TTC549 (cell line): ENCODE data around the gene DDAH2.

ENCODE experiments used
- FAIRE-seq: peaks from 2 replicates; lab custom pipeline; 2012; peaks lifted over from hg19 to GRCh38; lab: Jason Lieb, UNC

The DDAH2 gene

DNA sequence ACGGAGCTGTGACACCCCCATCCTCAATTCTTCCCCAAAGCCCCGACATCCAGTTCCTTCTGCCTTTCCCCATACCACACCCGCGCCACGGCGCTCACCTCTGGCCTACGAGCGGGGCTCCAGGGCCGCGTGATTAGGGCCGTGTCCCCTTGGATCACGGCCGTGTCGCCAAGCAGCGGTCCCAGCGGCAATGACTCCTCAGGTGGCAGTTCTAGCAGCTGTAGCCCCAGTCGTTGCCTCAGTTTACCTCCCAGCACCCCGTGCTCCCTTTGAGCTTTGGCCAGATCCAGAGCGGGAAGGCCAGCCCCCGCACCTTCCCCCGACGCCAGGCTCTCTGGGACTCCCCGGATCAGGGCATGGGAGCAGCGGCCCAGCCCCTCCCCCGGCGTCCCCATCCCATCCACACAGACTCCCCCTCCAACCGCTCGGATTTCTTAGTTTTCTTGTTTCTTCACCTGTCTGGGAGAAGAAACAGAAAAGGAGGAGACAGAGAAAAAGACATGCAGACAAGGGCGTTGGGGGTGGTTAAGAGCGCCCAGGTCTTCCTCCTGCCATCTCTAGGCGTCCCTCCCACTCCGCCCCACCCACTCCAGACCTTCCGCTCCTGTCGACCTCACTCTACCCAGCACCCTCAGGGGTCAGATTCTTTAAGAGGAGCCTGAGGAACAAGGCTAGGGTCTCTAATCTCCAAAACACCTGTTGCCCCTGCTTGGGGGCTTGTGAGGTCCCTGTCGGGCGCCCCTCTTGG, at the start of gene DDAH2:
TSS of gene DDAH2 (minus strand) at position 533 of the 748 bp plus-strand sequence. CDS start at position 395, 138 bp downstream.
- FAIRE-seq = no peak

DNA sequence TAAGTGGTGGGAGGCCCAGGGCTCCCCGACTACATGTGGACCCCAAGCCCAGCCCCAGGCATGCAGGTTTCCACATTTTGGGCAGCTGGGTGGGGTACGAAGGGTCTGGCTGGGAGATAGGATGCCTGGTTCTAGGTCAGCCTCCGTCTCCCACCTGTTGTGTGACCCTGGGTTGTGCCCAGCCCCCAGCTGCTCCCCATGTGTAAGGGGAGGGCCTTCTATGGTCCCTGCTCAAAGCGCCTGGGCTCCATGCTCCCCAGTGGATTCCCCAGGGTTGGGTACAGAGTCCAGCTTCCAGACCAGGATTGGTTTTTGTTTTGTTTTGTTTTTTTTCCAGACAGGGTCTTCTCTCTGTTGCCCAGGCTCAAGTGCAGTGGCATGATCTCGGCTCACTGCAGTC, 49.1 kb upstream of the DDAH2 start:
- FAIRE-seq = no peak

GRCh38 chr6:31777667-31778050, 48.6 kb upstream of the DDAH2 start:
- no peak for FAIRE-seq

GRCh38 chr6:31776989-31777666, 48.0 kb upstream of the DDAH2 start, which contains the start of gene VWA7:
Gene VWA7 (minus strand): TSS chr6:31777328. CDS start chr6:31776779, 549 bp downstream.
- no peak for FAIRE-seq

DNA sequence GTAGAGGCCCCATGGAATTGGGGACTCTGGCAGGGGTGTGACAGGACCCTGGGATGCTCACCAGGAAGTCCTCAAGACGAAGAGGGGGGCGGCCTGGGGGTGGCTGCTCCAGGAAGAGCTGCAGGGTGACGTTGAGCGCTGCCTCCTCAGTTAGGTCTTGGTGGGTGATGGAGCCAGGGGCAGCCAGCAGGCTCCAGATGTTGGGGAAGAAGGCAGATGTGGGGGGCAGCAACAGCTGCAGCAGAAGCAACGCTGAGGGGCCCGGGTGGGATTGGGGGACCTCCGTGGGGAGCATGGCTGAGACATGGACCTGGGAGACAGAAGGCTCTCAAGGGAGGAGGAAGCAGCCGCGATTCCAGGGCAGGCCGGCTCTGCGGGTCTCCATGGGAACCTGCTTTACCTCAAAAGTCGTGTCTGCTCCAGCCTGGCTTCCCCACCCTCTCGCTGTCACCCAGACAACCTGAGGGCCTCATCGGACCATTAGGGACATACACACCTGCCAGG, 47.4 kb upstream of the DDAH2 start:
- FAIRE-seq = no peak

- FAIRE-seq = no peak
Measured at GRCh38 chr6:31775633-31776484, 46.8 kb upstream of the DDAH2 start.

GRCh38 chr6:31775184-31775583, 46.1 kb upstream of the DDAH2 start:
- no peak for FAIRE-seq

DNA sequence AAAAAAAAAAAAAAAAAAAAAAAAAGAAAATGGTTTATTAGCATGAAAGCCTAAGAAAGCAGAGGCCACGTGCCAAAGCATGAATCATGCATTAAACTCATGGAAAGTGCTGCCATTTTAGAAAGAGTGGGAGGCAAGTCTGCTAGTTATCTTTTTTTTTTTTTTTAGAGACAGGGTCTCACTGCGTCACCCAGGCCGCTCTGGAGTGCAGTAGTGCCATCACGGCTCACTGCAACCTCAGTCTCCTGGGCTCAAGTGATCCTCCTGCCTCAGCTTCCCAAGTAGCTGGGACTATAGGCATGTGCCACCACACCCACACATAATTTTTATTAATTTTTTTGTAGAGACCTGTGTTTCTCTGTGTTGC, 42.9 kb upstream of the DDAH2 start:
- FAIRE-seq = no peak

- FAIRE-seq = no peak
Measured at GRCh38 chr6:31770860-31771259, 41.8 kb upstream of the DDAH2 start.

GRCh38 chr6:31769684-31770371, 40.7 kb upstream of the DDAH2 start:
- FAIRE-seq = no peak

DNA sequence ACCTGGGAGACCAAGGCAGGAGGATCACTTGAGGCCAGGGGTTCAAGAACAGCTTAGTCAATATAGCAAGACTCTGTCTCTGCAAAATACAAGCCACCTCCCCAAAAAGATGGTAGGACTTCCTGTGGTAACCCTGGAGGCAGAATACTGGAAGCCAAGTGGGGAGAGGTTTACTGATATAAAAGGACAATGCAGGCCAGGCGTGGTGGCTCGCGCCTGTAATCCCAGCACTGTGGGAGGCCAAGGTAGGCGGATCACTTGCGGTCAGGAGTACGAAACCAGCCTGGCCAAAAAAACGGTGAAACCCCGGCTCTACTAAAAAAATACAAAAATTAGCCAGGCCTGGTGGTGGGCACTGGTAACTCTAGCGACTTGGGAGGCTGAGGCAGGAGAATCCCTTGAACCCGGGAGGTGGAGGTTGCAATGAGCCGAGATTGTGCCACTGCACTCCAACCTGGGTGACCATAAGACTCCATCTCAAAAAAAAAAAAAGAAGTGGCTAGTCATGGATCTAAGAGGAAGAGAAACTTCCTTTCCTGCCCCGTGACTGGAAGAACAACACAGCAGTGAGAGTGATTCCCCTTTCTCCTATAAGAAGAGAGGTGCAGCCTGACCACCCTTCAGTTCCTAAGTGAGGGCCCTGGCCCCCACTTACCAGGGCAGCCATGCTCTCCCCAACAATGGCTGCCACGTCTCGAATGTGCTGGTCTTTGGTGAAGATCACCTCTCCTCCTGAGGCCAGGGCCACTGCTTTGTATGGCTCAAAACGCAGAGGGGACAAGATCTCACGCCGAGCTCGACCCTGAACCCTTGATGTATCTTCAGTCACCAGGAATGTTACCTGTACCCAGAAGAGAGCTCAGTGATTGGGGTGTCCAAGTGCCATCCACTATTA, 39.5 kb upstream of the DDAH2 start:
- FAIRE-seq = no peak

GRCh38 chr6:31767096-31767645, 38.1 kb upstream of the DDAH2 start:
- no peak for FAIRE-seq

DNA sequence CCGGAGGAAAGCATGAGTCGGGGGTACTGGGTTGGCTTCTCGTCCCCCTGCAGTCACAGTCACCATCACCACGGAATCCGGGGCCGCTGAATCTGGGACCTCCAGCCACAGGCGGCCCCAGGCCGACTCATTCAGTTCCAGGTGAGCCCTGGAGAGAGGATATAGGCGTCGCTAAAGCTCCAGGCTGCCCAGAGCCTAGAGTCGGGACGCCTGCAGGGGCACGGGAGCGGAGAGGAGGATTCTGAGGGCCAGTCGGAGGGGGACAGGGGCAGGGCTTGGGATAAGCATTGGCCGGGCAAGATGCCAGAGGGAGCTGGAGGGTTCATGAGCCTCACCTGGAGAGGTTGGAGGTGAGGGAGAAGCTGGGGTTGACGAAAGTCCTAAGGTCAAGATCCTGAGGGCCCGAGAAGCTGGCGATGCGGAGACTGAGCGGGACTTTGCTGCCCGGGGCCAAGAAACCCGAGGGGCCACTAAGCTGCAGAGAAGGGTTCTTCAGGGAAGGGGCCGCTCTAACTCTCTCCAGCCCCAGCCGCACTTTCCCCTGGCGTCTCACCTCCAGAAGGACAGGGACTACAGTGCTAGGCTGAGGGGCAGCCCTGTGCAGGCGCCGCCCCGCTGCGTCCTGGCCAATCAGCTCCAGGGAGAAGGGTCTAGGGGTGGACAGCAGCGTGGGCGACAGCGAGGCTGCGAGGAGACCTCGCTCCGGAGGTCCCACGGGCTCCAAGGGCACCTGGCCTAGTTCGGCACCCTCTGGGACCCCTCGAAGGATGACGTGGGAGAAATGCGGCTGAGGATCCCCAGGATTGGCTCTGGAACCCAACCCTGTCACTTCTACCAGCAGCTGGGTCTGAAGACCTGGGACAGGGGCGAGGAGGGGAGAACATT, 37.1 kb upstream of the DDAH2 start:
- FAIRE-seq = no peak

DNA sequence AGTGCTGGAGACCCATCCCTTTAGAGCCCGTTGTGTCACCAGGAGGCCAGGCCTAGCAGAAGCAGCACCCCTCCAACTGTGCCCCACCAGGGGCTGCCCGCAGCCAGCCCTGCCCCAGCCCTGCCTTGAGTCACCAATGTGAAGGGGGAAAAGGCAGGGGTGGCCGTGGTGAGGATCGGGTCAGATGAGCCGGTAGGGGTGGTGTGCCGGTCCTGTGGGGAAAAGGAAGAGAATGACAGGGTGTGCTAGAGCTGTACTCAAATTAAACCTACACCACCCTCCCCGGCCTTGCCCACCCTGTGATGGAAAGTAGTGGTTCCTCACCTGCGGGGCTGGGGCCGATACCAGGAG, 36.4 kb upstream of the DDAH2 start:
- FAIRE-seq = no peak

DNA sequence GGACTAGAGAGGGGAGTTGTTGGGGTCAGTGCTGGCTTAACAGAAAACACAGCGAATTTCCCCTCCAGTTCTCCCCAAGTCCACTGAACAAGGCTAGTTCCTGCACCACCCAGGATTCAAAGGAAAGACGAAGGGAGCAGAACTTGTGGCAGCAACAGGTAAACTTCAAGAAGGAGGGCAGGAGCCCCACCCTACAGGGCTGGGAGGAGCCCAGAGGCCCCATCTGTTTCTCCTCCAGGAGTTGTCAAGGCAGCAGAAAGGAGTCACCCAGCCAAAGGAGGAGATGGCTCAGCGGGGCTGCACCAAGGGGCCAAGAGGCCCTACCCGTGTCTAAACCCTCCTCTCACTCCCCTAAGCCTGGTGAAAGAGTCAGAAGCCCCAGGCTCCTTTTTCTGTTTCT, 35.1 kb upstream of the DDAH2 start:
- FAIRE-seq = no peak

- no peak for FAIRE-seq
Measured at GRCh38 chr6:31763619-31763940, 34.5 kb upstream of the DDAH2 start.

DNA sequence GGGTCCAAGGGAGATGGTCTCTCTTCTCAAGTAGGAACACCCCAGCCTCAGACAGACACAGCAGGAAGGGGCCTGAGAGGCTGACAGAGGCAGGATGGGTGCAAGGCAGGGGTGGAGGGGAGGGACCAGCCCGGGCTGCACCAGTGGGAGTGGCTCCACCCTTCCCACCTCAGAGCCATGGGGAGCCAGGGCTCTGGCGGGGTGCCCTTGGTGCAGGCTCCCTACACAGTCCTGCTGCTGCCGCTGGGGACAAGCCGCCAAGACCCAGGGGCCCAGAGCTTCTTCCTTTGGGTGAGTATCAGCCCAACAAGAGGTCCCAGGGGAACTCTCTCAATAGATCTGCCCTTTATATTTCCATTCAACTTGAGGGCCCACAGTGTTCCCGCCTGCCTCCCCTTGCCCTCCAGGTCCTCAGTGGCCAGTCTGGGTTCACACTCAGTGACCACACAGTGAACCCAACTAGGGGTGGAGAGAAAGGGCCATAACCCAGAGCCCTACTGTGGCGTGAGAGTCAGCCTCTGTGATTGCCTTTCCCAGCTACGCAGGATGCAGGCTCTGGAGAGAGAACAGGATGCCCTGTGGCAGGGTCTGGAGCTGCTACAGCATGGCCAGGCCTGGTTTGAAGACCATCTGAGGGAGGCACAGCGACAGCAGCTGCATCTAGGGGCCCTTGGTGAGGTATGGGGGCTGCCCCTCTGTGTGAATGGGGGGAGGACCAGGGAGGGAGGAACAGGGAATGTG, 33.9 kb upstream of the DDAH2 start:
- FAIRE-seq = no peak

GRCh38 chr6:31762356-31762755, 33.3 kb upstream of the DDAH2 start, which contains the start of gene SAPCD1:
Gene SAPCD1 (plus strand): TSS chr6:31762656. CDS start chr6:31763055, 399 bp downstream.
- FAIRE-seq = no peak

DNA sequence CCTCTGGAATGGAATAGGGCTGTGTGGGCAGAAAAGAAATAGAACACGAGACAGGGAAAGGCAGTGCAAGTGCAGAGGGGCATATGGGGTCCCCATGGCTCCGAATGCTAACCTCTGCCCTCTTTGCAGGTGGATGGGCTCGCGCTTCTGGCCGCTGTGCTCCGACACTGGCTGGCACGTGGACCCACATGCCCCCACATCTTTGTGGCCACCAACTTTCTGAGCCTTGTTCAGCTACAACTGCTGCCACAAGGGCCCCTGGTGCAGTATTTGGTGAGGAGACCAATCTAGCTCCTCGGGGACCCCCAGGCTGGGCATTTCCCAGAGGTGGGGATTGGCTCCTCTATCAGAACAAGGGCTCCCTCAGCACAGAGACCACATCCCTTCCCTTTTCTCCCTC, 32.2 kb upstream of the DDAH2 start:
- no peak for FAIRE-seq
